GM10266 (cell line): ENCODE measurements around the gene CLEC2D.

Experiments
- DNase-seq: peaks from one replicate; pipeline ENCODE4 v3.0.0; 2012; ENCODE audit errors: extremely low spot score
- TF ChIP-seq, protein P1 (sequence below): IDR thresholded peaks from 2 replicates; pipeline ENCODE4 v1.5.1; 2012; ENCODE audit warnings: mild to moderate bottlenecking, low read depth; ENCODE audit not compliant: control insufficient read depth, insufficient read depth; ENCODE audit errors: missing control alignments

CLEC2D gene

DNA sequence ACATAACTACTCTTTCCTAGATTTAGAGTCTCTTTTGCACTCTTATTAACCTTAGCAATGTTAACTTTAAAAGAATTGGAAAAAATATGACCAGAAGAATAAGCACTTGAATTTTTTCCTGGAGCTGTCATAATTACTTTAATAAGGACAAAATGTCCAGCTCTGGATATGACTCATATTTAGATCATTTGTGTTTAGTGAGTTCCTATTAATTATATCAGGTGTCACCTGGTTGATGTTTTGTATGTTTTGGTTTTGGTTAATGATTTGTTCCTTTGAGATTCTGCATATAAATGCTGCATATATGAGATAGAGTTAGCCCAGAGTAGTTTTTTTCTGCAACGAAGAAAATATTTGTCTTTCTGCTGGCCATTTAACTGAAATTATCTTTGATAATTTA lies 58.3 kb downstream of the CLEC2D start:
- DNase-seq, result no peak
- TF ChIP-seq, protein P1, sequence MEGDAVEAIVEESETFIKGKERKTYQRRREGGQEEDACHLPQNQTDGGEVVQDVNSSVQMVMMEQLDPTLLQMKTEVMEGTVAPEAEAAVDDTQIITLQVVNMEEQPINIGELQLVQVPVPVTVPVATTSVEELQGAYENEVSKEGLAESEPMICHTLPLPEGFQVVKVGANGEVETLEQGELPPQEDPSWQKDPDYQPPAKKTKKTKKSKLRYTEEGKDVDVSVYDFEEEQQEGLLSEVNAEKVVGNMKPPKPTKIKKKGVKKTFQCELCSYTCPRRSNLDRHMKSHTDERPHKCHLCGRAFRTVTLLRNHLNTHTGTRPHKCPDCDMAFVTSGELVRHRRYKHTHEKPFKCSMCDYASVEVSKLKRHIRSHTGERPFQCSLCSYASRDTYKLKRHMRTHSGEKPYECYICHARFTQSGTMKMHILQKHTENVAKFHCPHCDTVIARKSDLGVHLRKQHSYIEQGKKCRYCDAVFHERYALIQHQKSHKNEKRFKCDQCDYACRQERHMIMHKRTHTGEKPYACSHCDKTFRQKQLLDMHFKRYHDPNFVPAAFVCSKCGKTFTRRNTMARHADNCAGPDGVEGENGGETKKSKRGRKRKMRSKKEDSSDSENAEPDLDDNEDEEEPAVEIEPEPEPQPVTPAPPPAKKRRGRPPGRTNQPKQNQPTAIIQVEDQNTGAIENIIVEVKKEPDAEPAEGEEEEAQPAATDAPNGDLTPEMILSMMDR, result no peak

DNA sequence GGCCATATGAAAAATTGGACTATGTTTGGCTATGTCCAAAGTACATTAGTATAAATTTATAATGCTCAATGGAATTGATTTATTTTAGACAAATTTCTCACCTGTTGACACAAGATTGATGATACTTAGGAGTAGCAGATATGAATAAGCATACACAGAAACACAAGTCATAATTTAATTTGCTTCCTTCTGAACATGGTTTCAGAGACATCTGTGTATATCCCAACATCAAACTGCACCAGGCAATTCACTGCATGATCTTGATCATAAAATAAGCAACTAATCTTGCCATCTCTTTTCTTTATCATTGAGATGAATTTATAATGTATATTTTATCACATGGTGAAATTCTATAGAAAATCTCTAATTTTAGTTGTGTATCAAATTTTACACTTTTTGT lies 59.6 kb downstream of the CLEC2D start:
- TF ChIP-seq, protein P1, result no peak
- DNase-seq, result no peak

DNA sequence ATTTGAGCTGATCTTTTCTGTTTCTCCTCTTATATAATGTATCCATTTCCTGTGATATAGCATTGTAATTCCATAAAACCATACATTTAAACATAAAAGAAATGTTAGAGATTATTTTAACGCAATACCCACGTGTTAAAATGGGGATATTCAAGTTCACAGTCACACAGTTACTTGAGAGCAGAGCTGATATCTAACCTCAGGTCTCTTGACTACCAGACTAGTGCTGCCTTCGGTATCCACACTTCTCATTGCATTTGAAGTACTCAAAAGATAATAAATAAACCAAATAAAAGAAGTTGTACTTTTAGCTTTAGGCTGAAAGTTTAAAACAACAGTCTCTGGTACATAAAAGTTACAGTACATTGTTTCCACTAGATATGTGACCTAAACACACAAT lies 60.5 kb downstream of the CLEC2D start:
- TF ChIP-seq, protein P1, result no peak
- no peak for DNase-seq

DNA sequence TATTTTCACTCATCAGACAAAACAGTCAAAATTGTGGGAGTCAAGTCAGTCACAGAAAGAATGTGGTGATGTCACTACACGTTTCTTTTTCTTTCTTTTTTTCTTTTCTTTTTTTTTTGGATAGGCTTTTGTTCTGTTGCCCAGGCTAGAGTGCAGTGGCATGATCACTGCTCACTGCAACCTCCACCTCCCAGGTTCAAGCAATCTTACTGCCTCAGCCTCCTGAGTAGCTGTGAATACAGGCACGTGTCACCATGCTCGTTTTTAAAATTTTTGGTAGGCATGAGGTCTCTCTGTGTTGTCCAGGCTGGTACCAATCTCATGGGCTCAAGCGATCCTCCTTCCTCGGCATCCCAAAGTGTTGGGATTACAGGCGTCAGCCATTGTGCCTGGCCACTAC lies 61.1 kb downstream of the CLEC2D start:
- TF ChIP-seq, protein P1, result no peak
- no peak for DNase-seq

DNA sequence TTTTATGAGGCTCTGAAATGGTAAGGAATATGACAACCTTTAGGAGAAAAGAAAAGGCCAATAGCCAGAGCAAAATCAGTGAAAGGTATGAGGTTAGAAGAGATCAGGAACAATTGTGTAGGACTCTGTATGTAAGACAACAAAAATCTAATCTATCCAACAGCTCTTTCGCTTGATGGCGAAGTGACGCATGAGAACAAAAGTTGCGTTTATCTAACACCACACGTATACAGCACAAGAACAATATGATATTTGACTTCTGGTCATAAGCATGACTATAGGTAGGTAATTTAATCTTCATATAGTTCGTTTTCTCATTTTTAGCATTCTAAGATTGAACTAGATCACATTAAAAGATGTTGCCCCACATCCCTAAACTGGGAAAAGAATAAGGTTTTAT lies 61.9 kb downstream of the CLEC2D start:
- no peak for DNase-seq
- TF ChIP-seq, protein P1, result no peak

DNA sequence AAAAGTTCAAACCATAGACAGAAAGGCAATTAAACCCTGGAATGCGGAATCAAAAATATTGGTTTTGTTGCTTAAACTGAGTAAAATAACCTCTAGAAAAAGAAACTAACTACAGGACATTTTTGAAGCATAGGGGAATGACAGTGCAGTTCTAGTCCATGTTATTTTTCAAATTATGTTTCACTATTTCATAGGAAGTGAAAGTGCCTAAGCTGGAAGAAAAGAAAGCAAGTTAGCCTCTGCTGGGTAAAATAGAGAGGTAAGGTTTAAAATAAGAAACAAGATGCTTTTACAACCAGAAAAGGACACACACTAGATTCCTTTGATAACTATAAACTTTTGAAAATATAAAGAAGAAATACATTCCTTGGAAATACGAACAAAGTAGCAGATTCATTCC lies 62.3 kb downstream of the CLEC2D start:
- DNase-seq, result no peak
- TF ChIP-seq, protein P1, result no peak

DNA sequence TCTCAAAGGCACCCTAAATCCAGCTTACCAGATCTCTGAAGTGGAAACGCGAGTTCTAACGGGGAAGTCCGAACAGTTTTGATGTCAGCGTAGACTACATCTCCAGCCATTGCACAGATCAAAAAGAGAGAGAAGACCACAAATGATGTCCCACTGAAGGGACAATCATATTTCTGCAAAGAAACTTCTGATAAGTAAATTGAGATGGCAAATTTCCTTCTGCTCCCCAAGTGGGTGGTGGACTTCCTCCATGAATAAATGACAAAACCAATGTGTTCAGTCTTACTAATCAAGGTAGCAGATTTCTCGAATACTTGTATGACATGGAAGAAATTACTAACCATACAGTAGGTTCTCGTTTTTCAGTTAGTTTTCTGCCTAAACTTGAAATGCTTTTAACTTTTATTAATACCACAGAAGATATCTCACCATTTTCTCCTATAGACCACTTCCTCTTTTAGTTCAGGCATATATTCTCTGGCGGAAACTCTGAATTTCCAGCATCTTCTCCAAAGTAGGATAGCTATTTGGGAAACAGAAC lies 63.5 kb downstream of the CLEC2D start, which contains the start of gene CLECL1:
CLECL1 (minus strand) TSS at position 177 of the 541 bp plus-strand sequence.
- DNase-seq, result peak; percentile 62
- TF ChIP-seq, protein P1, result no peak
